Stimulated activated naive CD4-positive, alpha-beta T cell treated with Interleukin-2 at 50 U/mL for 16 hours (primary cell): ENCODE results near the gene HPSE.
A peak's percentile ranks its signal among the peaks of the same experiment; 100 is the strongest.
"Not testable (repeated sequence)": the region's sequence is repeated elsewhere in the genome, so short reads cannot be mapped to it uniquely, and the experiment has no call there.

Experiments
- DNase-seq: peaks from one replicate; lab custom pipeline; 2025; lab: John Stamatoyannopoulos, UW

HPSE gene

GRCh38 chr4:83331956-83332355 is 2.7 kb downstream of the HPSE start:
- no peak for DNase-seq

GRCh38 chr4:83329521-83330110 is 5.0 kb downstream of the HPSE start:
- DNase-seq: no peak

DNA sequence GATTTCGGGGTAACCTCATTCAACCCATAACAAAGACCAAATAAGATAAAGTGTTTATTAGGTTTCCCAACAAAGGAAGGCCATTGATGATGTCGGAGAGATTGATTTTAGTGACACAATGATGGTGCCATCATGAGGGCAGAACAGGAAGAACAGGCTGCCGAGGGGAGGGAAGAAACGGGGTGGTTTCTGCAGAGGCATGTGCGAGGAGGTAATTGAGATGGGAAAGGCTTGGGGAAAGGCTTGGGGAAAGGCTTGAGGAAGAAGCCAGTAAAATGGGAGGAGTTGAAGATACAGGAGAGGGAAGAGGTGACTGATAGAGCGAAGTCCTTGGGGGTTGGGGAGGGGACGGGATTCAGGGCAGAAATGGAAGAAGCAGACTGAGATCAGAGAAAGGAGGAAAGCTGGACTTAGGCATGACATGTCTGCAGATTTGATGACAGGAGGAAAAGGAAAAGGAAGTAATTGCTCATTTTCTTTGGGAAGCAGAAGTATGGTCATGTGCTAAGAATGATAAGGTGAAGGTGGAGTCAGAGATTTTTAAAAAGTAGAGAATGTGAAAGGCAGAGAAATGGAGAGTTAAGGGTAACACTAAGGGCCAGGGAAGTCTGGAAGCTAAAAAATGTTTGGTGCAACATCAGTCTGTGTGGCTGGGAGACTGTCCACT is 6.0 kb downstream of the HPSE start:
- no peak for DNase-seq

GRCh38 chr4:83326546-83326945 is 8.1 kb downstream of the HPSE start:
- no peak for DNase-seq

GRCh38 chr4:83325306-83325705 is 9.3 kb downstream of the HPSE start:
- DNase-seq: not testable (repeated sequence)

DNA sequence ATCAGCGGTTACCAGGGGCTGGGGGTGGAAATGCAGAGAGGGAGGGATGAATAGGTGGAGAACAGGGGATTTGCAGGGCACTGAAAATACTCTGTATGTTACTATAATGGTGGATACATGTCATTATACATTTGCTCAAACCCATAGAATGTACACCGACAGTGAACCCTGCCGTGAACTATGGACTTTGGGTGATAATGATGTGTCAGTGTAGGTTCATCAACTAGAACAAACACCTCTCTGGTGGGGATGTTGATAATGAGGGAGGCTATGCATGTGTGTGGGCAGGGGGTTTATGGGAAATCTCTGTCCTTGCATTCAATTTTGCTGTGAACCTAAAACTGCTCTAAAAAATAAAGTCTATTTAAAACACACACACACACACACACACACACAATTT is 11.5 kb downstream of the HPSE start:
- DNase-seq: no peak

DNA sequence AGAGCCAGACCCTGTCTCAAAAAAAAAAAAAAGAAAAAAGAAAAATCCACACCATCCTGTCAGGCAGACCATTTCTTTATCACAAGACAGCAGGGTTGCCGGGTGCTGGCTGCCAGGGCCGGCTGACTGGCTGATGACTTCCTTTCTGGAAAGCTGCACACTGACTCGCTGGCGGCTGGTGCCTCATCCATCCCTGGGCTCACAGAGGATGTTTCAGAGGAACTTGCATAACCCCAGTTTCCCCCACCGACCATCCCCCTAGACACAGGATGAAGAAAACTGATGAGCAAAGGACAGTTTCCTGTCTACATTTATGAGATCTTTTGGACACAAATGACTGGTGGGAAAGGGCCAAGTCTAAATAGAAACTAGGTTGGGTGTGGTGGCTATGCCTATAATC is 14.1 kb downstream of the HPSE start:
- DNase-seq: no peak

DNA sequence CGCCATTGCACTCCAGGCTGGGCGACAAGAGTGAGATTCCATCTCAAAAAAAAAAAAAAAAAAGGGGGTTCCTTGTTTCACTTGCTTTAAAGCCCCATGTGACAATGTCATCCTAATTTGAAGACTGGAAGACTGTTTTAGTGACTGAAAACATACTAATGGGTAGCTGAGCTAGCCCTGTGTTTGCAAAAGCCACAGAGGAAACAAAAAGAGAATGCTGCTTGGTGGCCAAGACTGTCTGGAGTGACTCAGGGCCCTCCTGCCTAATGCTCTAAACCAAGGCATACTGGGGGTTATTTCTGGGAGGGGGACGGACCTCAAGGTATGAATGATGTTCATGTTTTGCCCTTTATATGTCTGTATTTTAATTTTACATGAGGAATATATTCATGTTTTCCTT is 16.0 kb downstream of the HPSE start:
- DNase-seq: no peak

DNA sequence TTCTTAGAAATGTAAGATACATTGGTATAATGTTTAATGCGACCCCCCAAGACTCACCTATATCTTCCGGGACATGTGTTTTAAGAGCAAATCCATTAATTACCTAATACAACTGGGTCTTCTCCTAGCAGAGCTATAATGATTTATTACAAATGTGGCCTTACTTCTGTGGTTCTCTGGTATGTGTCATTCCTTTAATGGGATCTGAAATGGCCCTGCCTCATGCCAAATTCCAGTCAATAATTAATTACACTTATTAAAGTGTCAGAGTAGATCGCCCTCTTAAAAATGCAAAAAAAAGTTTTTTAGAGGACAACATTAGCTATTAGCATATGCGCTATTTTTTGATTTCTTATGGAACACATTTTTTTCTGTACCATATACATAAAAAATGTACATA is 17.0 kb downstream of the HPSE start:
- no peak for DNase-seq

- DNase-seq: no peak
Measured at GRCh38 chr4:83316459-83317165, 18.0 kb downstream of the HPSE start.

GRCh38 chr4:83315341-83315870 is 19.2 kb downstream of the HPSE start:
- no peak for DNase-seq

DNA sequence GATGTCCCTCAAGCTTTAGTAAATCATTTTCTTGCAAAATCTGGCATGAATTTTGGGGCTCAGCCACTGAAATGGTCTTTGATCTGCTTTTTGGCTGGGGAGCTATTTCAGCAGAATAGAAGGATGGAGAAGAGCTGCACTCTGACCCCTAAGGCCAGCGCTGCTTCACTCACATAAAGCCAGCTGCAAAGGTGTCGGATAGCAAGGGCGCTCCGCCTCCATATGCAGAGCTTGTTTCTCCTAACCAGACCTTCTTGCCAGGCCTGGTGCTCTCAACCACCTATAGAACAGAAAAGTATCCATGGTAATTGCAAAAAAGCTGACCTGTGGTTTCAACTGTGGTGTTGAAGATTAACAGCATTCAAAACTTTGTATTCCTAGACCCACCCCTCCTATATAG is 26.0 kb downstream of the HPSE start:
- no peak for DNase-seq

DNA sequence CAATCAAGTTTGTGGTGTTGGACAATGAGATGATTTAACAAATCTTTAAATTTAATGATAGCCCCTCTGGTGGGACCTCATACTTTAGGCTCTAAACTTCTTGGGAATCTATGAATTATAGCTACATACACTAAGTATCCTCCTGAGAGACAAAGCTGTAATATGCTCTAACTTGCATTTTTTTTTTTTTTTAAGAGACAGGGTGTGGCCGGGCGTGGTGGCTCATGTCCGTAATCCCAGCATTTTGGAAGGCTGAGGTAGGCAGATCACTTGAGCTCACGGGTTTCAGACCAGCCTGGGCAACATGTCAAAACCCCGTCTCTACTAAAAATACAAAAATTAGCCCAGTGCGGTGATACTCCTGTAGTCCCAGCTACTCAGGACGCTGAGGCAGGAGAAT is 26.7 kb downstream of the HPSE start:
- no peak for DNase-seq

DNA sequence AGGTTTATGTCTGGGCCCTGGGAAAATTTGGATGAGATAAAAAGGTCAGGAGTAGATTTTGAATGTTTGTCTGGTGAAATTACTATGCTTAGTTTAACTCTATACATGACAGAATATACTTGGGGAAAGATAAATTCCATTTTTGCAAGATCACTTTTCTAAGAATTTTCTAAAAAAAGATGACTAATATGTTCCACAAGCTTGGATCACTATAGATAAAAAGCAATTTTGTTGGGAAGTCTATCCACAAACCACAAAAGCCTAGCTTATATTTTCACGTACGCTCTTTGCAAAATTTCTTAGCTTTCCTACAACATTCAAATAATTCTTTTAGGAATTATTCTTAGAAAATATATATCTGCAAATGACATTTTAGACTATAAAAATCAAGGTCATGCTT is 29.5 kb downstream of the HPSE start:
- no peak for DNase-seq

GRCh38 chr4:83297548-83298260 is 36.9 kb downstream of the HPSE start:
- no peak for DNase-seq

DNA sequence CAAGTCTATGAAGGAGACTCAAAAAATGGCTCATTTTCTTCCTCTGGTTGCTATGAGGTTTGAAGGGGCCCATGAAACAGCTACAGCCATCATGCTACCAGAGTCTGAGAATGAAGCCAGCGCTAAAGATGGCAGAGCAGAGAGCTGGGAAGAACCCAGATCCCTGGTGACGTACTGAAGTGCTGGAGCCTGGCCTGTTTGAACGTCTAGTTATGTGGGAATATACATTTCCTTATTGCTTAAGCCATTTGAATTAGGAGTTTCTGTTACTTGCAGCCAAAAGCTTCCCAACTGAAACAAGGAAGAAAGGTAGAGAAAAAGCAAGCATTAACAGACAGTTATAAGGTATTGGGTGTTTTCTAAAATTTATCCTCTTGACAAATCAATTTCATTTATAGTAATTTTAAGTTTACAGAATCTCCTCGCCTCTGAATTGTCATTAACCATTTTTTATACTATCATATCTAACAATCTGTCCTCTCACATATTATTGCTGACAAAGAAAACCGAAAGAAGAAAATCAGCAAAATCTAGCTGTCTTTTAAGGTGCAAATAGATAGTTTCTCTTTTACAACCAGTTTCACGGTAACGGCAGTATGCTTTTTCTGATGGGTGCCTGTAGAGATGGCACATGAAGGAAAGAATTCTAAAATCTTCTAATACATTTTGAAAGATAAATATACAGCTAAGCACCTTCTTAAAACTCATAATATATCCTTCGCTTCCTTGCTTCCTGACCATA is 41.2 kb downstream of the HPSE start:
- no peak for DNase-seq

DNA sequence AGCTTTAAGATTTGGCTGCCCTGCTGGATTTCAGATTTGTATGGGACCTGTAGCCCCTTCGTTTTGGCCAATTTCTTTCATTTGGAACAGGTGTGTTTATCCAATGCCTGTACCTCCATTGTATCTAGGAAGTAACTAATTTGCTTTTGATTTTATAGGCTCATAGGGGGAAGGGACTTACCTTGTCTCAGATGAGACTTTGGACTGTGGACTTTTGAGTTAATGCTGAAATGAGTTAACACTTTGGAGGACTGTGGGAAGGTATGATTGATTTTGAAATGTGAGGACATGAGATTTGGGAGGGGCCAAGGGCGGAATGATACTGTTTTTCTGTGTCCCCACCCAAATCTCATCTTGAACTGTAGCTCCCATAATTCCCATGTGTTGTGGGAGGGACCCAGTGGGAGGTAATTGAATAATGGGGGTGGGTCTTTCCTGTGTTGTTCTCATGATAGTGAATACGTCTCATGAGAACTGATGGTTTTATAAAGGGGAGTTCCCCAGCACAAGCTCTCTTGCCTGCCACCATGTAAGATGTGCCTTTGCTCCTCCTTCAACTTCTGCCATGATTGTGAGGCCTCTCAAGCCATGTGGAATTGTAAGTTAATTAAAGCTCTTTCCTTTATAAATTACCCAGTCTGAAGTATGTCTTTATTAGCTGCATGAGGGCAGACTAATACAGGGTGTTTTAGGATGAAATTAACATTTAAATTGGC is 44.4 kb downstream of the HPSE start:
- not testable (repeated sequence) for DNase-seq

GRCh38 chr4:83288381-83288780 is 46.3 kb downstream of the HPSE start:
- not testable (repeated sequence) for DNase-seq

- no peak for DNase-seq
Measured at GRCh38 chr4:83285055-83285407, 49.6 kb downstream of the HPSE start.

GRCh38 chr4:83284193-83285054 is 50.2 kb downstream of the HPSE start, which contains the start of gene COQ2:
Gene COQ2, minus strand, starts transcription at chr4:83284798. Its CDS starts 34 bp downstream, at chr4:83284764.
- DNase-seq: peak; percentile 92
